Left lobe of liver (tissue), 2 donors: ENCODE results near the gene DGUOK. TPM values are rescaled to one million over a fixed set of nuclear protein-coding genes. Genes with fewer than 3 reads are reported as not detected.
"Not testable (repeated sequence)": the region's sequence is repeated elsewhere in the genome, so short reads cannot be mapped to it uniquely, and the experiment has no call there.

ENCODE experiments used
- ATAC-seq: fragments of 200-7000 bp; cut with Tn5 transposase; one replicate; pipeline ENCODE4 v1.9.1; 2020; ENCODE audit warnings: mild to moderate bottlenecking, moderate library complexity
- DNase-seq: peaks from one replicate; pipeline ENCODE4 v3.0.0-alpha.2; 2020; ENCODE audit warnings: low spot score
- total RNA-seq: library from RNA; stranded (reverse); gene quantifications from one replicate; pipeline ENCODE4 v1.2.1, GENCODE V29; 2021
- donor health status: DM: no; HTN: no; CAD: no; lungs with moderate emphysema.
- donor health status: DM: no; HTN: yes; CAD: no.

The DGUOK gene
- total RNA-seq, result 14.7 TPM

DNA sequence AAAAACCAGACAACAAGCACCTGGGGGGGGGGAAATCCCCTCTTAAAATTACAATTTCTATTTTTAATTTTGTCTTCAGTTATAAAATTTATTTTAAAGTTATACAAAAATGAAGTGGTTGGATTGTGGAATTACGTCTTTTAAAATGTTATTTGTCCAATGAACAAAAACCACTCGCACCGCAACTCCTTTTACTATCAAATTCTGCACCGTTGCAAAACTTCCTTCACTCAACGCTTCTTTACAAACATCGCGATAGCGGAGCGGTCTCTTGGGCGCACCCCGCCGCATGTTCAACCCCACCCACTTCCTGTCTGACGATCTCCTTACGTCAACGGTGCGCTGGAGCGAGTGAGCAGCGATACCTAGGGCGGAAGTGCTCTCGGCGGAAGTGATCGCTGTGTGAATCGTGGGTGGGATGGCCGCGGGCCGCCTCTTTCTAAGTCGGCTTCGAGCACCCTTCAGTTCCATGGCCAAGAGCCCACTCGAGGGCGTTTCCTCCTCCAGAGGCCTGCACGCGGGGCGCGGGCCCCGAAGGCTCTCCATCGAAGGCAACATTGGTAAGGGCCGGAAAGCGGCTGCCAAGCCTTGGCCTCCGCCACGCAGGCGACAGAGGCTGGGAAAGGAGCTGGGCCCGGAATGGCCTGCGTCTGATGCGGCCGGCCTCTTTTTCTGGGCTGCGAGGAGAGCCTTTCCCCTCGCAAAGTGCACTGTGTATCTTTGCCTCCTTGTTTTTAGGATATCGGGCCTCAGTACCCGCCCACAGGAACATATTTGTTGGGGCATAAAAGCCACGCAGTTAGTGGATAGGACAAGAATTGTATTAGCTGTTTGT is at the start of gene DGUOK:
Gene DGUOK (plus strand): TSS at position 388 of the 835 bp plus-strand sequence. CDS start 31 bp downstream, at position 419.
- peak; percentile 100 for ATAC-seq
- peak; percentile 97 for DNase-seq

DNA sequence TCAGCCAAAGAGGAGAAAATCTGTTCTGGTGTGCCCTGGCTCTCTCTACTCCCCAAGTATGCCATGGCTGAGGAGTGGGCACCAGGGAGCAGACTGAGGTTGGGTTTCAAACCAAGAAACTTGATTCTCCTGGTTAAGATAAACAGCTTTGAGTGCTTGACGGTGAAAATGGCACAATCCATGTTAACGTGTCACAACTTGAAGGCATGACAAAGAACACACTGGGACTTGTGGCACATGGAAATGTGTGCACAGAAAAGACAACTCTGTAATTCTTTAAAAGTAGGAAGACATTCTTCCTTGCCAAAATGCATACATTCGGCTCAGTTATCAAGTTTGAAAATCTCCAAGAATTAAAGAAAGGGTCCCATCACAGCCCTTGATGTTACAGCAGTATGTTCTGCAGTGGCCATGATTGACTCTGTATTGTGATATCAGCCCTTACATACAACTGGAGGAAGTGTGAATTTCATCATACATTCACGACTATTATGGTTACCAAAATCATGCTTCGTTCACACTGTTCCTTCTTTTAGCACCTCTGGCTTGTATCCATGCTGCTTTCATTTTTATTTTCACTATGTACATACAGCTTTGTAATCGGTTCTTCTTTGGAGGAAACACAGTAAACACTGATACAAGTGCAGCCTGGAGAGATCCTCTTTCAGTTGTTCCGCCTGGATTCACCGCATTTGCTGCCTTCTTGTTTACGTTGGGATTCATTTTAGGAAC is 49.4 kb upstream of the DGUOK start:
- ATAC-seq (peak; percentile 31), DNase-seq (no peak)

DNA sequence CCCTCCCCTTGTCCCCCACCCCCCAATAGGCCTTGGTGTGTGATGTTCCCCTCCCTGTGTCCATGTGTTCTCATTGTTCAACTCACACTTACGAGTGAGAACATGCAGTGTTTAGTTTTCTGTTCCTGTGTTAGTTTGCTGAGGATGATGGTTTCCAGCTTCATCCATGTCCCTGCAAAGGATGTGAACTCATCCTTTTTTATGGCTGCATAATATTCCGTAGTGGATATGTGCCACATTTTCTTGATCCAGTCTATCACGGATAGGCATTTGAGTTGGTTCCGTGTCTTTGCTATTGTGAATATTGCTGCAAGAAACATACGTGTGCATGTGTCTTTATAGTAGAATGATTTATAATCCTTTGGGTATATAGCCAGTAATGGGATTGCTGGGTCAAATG is 48.7 kb upstream of the DGUOK start:
- not testable (repeated sequence) for DNase-seq, ATAC-seq

DNA sequence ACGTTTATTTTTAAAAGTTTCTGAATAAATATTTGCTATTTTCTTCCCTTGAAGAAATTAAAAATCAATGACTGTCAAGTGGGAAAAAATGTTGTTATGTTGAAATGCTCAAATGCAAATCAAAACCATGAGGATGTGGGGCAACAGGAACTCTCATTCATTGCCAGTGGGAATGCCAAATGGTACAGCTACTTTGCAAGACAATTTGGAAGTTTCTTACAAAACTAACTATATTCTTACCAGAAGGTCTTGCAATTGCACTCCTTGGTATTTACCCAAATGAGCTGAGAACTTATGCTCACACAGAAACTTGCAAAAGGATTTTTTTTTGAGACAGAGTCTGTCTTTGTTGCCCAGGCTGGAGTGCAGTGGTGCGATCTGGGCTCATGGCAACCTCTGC is 41.3 kb upstream of the DGUOK start:
- DNase-seq (no peak), ATAC-seq (no peak)

DNA sequence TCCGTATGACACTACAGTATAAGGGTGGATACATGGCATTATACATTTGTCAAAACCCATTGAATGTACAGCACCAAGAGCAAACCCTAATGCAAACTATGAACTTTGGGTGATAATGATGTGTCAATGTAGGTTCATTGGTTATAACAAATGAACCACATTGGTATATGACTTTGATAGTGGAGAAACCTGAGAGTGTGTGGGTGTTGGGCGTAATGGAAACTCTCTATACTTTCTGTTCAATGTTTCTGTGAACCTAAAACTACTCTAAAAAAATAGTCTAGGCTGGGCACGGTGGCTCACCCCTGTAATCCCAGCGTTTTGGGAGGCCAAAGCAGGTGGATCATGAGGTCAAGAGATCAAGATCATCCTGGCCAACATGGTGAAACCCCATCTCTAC is 40.3 kb upstream of the DGUOK start:
- ATAC-seq, result no peak

DNA sequence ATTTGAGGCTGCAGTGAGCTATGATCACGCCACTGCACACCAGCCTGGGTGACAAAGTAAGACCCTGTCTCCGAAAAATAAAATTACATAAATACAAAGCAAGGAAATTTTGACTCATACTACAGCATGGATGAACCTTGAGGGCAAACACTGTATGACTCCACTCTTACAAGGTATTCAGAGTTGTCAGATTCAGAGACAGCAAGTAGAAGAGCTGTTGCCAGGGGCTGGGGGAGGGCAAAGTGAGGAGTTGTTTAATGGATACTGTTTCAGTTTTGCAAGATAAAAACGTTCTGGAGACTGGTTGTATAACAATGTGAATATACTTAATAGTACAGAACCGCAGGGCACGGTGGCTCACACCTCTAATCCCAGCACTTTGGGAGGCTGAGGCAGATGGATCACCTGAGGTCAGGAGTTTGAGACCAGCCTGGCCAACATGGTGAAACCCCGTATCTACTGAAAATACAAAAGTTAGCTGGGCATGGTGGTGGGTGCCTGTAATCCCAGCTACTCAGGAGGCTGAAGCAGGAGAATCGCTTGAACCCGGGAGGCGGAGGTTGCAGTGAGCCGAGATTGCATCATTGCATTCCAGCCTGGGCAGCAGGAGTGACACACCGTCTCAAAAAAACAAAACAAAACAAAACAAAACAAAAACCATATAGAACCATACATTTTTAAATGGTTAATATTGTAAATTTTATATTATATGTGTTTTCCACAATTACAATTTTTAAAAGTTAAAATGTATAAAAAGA is 38.9 kb upstream of the DGUOK start:
- ATAC-seq, result not testable (repeated sequence)

More for the DNA sequence above, 40.3 kb upstream of the DGUOK start:
- no peak for DNase-seq

DNA sequence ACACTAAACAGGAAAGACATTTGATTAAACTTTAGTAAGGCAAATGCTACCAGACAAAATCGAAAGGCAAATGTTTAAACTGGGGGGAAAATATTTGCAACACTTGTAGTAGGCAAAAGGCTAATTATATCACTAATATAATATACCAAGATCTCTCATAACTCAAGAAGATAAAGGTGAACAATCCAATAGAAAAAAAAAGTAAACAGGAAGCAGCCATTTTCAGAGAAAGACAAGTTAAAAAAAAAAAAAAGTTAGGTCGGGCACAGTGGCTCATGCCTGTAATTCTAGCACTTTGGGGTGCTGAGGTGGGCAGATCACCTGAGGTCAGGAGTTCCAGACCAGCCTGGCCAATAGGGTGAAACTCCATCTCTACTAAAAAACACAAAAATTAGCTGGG is 38.3 kb upstream of the DGUOK start:
- ATAC-seq (no peak), DNase-seq (no peak)

More for the DNA sequence above, 38.9 kb upstream of the DGUOK start:
- DNase-seq, result not testable (repeated sequence)

DNA sequence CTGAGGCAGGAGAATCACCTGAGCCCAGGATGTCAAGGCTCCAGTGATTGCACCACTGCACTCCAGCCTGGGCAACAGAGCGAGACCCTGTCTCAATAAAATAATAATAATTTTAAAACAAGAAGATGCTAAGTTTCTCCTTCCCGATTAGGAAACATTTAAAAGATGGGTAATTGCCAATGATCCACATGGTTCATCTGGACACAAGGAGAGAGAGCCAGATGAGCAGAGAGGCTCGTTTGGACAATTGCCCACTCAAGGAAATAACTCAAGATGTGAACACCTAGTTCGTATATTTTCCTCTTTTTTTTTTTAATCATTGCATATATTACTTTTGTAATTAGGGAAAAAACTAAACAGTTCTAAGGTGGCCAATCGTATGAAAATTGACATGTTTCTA is 37.5 kb upstream of the DGUOK start:
- ATAC-seq (no peak), DNase-seq (no peak)

DNA sequence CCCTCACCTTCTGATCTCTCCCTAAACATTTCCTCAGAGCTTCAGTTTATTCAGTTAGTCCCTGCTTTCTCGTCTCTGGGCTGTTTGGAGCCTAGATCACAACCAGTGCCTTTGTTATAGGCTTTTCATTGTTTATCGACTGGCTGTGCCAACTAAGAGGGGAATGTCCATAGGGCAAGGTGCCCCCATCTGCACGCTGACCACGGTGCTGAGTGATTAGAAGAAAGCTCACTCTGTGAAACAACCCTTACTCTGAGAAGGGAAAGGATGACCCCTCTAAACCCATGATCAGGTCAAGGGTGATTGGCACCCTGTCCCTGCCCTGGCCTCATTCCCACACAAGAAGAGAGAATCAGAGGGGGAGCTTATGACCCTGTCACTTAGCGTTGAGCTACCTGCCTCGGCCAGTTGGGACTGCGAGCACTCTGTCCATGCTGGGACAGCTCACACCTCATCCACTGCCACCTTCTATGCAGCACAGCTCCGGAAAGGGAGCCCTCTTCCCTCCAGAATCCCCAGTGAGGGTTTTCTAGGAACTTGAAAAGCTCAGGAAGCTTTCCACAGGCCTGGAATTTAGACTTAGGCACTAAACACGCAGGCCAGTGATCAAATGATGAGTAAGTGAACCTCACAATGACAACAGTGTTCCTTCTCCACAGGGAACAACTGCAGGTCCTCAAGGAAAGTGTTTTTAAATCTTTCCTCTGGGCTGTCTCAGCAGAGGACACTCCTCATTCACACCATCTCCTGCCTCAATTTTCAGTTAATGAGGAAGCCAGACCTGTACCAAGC is 36.2 kb upstream of the DGUOK start:
- DNase-seq, result no peak
- no peak for ATAC-seq

DNA sequence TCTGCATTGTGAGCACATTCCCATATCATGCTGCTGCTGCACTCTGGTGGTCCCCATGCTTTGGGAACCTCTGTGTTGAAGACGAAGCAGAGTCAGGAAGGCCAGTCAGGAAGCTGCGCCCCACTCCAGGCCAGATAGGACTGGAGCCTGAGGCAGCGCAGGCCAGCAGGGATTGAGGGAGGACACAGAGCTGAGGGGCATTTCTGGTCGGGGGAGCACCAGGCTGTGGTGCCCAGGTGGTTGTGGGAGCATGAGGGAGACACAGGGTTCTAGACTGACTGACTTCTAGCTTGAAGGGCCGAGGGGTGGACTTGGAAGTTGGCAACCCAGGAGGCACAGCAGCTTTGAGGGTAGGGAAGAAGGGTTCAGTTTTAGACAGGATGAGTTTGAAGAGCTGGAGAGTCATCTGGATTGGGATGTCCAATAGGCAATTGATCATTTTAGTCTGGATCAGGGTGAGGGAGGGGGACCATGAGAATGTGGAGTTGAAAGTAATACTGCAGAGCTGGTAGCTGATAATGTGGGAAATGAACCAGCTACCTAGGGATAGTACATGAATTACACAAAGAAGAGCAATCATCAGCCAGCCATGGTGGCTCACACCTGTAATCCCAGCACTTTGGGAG is 35.3 kb upstream of the DGUOK start:
- ATAC-seq, result no peak
- no peak for DNase-seq

DNA sequence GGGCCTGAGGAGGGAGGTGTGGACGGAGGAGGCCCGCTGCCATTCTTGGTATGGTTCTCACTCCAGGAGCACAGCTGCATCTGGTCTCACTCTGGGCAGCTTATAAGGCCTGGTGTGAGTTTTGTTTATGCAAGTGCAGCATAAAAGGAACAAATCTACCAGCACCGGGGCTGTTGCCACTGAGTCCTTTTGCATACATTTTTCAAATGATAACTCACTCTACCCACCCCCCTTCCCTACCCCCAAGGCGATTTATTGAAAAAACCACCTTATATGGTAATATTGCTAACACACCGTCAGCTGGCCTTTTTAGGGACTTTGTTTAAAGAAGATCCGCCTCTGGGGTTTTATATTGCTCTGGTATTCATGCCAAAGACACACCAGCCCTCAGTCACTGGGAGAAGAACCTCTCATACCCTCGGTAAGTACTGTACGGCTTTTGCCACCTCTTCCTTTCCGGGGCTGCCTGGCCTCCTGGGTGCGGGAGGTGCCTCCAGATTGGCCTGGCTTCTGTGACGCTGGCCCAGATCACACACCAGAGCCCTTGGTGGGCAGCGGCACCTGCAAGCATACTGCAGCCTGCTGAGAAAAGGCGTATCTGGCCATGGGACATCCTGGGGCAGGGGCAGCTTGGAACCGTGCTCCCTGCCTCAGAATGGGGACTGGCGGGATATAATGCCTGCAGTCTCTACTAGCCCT is 33.9 kb upstream of the DGUOK start, which contains the start of gene ACTG2:
Gene ACTG2 (plus strand): TSS at position 378 of the 699 bp plus-strand sequence. CDS start 8,304 bp downstream, outside the sequence.
- no peak for DNase-seq
- no peak for ATAC-seq

DNA sequence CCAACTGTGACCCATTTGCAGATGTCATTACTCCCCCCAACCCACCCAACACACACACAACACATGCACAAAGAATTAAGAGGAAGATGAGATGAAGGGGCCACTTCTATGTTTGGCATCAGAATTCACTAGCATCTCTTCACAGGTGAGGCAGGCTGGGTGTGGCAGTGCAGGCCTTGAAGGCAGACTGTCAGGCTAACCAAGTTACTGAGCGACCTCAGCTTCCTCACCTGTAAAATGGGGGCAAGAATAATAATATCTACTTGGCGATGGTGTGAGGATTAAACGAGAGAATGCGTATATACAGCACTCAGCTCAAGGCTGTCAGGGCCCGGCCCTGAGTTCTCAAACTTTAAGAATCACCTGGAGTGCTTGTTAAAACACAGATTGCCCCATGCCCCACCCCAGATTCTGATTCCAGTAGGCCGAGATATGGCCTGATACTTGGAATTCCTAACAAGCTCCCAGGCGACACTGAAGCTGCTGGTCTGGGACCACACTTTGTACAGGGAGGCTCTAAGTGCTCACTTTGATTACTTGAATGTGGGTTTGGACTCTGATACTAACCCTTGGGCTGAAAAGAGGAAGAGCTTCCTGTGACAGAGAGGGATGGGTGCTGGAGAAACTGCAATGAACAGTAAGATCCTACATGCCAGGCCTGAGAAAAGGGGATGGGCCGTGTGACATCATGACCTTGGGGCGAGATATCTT is 32.8 kb upstream of the DGUOK start:
- DNase-seq (no peak), ATAC-seq (no peak)

DNA sequence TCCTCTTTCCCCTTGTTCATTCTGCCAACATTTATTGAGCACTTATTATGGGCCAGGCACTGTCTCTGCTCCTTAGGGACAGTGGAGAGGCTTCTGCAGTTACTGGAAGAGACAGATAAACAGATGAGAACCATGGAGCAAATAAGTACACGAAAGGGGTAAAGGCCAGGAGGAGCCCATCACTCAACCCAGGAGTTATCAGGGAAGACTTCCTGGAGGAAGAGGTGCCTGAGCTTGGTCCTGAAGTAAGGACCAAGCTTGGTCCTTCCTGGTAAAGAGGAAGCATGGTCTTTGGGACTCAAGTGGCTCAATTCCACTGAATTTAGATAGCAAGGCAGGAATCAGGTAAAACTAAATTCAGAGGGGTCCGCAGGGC is 32.2 kb upstream of the DGUOK start:
- DNase-seq (no peak), ATAC-seq (no peak)

DNA sequence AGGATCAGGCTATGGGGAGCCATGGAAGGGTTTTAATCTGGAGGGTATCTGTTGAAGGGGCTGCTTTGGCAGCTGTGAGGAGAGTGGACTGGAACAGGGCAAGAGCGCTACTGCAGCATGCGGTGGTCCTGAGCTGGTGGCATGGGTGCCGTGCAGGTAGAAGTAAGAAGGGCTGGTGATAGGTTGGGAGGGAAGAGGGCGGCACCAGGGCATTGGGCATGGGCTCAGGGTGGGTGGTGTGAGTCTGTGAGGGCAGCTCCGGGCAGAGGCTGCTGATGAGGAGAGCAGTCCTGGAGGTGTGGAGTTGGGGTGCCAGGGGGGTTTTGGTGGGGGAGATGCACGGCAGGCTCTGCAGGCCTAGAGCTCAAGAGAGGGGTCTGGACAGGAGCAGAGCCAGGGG is 31.8 kb upstream of the DGUOK start:
- DNase-seq (no peak), ATAC-seq (no peak)

DNA sequence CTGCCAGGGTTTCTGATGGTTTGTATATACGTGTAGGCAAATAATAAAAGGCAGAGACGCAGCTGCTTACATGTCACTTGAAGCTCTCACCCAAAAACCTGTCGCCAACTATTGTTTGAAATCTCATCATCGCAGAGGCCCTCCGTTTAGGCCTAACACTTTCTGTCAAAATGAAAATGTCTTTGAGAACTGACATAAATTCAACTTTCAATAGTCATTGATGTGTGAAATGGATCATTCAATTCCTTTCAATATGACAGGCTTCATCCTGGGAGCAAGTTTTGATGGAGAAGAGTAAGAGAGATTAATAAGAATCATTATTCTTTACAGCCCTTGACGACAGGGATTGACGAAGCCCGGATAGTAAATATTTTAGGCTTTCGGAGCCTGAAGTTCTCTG is 31.2 kb upstream of the DGUOK start:
- no peak for ATAC-seq
- no peak for DNase-seq

DNA sequence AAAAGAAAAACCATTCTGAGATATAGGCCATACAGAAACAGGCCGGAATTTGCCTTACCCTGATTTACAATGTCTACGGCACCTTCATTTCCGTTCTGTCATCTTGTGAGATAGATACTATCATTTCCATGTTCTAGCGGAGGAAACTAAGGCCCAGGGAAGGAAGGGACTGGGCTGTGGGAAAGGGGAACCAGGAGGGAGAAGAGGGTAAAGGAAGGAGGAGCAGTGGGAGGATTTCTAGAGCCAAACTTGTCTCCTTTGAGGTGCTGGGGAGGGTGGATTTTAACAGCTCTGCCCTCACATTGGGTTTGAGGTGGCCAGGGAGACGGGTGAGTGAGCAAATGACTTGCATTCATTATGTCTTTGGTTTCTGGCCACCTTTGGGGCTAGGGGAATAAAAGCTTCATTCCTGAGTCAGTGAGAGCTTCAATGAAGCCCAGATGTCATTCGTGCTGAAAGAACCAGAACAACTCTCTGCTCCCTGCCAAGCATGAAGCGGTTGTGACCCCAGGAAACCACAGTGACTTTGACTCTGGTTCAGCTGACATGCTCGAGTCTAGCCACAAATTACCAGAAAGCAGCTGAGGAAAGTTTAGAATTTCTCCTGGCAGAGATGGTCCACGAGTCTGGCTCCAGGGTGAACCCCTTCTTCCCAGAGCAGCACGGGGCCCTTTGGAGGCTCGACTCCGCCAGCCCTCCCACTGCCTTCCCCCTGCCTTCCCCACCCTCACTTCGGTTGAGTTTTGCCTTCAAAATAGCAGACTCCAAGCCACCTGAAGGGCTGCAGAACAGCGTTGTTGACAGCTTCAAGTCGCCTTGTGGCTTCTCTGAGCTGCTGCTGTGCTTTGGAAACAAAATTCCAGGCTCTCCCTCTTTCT is 30.1 kb upstream of the DGUOK start:
- ATAC-seq, result peak; percentile 10
- DNase-seq, result no peak

DNA sequence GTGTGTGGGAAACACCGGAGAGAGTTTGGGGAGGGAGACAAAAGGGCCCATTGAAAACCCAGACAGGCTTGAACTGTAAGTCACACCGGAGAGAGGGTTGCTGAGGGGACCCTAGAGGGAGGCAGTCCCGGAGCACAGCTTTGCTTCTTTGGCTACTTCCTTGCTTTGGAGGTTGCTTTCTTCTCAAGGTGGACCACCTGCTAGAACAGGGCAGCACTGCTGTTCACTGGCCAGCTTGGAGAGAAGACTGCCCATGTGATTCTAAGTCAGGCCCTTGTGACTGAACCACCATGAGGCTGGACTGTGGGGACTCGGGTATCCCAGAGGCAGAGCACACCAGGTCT is 29.5 kb upstream of the DGUOK start:
- ATAC-seq, result no peak

DNA sequence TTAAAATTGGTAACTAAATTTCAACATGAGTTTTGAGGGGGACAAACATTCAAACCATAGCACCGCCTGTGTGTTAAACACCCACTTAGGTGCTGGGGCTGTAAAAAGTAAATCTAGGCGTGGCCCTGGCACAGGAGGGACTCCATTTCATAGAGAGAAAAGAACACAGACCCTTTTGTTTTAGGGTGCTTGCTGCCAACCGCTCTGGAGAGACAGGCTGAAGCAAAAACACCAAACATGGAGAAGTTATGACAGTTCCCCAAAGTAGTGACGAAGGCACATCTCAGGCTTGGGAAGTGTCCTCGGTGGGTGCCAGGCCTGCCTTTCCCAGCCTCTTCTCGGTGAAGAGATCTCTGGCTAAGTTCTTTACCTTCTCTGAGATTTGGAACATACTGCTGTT is 28.7 kb upstream of the DGUOK start:
- DNase-seq (no peak), ATAC-seq (no peak)

More for the DNA sequence above, 29.5 kb upstream of the DGUOK start:
- DNase-seq, result no peak
